NCI-H2107 treated with DMSO at 0.1 percent for 48 hours (cell line): Measurements from ENCODE around the gene SMARCAL1.

Experiments used
- DNase-seq: peaks from one replicate; lab custom pipeline; 2025; ENCODE audit not compliant: unreplicated experiment; lab: John Stamatoyannopoulos, UW

SMARCAL1 gene

GRCh38 chr2:216426938-216427337 is 14.7 kb downstream of the SMARCAL1 start:
- no peak for DNase-seq

DNA sequence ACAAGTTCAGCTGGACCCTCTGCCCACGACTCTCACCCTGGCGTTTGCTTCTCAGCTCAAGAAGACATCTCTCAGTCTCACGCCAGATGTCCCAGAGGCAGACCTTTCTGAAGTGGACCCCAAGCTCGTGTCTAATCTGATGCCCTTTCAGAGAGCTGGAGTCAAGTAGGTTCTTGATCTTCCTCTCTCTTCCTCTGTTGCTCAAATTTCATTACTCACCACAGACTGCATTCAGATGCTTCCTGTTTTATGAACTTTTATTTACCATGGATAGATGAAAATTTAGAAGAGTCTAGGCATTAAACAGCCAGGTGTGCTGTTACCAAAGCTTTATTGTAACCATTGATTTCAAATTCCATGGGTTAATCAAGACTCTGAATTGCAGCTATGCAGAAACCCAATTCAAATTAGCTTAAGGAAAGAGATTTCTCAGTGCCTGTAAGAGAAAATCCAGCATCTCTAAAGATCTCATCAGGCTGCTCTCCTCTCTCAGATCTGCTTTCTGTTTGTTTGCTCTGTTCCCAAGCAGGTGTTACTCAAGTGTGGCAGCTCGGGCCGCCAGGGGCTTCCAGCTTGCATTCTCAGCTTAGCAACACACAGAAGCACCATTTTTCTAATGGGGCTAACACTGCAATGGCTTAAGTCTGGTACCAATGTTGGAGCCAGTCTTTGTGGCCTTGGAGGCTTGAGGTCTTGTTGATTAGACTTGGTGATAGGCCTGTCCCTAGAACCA is 16.5 kb downstream of the SMARCAL1 start:
- DNase-seq = peak; percentile 91

- peak; percentile 43 for DNase-seq
These were observed 17.1 kb downstream of the SMARCAL1 start for GRCh38 chr2:216429428-216429827.

DNA sequence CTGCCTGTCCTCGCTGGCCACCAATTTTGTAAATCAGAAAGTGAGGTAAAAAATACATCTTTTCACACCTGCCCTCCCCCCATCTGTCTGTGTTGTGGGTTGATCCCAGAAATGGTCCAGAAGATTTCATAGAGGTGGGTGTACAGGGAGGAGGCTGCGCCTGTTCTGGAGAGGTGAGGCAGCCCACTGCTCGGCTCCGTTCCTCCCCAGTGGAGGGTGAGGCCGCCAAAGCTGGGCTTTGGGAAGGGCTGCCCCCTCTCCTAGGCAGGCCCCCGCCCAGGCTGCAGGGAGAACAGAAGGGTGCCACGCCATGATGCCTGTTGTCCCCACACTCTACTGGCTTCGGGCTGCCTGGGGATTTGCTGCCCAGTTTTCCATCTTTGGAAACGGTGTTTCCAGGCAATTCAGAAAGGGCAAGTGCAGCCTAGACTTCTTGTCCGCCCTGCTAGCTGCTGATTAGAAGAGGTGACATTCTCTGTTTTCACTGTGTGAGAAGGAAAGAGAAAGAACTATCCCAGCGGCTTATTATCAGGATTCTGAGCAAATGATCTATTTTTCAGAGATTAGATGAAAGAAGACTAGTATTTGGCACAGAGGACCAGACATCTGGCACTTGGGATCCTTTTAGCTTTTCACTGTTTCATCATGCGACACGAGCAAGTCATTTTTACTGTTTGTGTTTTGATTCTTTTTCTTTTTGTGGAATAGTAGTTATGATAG is 18.7 kb downstream of the SMARCAL1 start:
- no peak for DNase-seq

- no peak for DNase-seq
These were observed 19.2 kb downstream of the SMARCAL1 start for GRCh38 chr2:216431531-216431856.

DNA sequence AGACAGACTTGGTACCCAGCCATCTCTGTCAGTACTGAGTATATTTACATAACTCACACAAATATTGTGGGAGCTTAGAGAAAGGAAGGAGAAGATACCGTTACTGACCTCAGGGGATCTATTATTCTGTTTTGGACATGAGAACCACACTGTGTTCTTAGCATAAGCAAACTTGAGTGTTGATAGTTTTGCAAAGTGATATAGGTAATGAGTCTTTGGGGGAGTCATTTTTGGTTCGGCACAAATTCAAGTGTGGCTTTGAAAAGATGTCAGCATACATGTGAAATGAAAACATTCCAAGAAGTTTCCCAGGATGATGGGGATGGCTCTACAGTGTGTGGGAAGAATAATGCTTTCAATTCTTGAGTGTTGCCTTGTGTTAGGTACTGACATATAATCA is 24.1 kb downstream of the SMARCAL1 start:
- DNase-seq = no peak

DNA sequence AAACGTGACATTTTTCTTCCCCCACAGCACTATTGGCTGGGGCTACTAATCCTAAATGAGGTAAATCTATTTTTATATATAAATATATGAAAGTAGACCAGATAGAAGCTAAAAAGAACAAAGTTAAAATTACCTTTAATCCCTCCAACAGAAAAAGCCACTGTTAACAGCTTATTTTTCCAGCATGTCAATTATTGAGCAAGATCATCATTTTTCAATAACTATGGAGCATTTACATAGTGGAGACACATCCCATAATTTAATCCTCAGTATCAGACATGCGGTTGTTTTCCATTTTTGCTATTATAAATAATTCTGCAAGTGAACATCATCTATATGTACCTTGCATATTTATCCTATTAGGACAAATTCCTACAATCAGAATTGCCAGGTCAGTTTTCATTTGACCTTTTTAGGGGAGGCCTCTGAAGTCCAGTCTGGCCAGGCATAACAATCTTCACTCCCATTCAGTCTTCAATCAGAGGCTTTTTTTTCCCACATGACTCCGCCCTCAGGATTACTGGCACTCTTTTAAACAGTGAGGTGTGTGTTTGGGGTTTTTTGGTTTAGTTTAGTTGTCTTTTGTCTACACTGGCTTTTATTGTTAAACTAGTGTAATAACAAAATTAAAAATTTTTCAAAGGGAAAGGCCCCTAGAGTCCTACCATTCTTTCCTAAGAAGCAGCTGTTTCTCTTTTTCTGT is 29.2 kb downstream of the SMARCAL1 start:
- no peak for DNase-seq

- no peak for DNase-seq
These were observed 33.2 kb downstream of the SMARCAL1 start for GRCh38 chr2:216445501-216445900.

DNA sequence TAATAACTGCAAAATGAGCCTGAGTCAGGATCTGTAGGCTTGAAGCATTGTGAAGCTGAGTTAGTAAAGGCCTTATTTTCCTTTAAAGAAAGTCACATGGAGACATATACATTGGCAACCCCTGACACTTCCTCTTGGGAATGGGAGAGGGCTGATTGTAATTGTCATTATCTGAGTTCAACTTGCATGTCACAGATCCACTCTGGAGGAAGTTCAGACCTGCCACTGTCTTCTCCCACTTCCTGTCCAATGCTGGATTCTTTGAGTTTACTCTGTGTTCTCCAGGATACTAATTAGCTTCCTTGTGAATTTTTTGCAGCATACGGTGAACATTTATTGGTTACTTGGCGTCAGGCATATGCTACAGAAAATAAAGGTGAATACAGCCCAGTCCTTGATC is 34.1 kb downstream of the SMARCAL1 start:
- no peak for DNase-seq

- no peak for DNase-seq
These were observed 35.0 kb downstream of the SMARCAL1 start for GRCh38 chr2:216447293-216447692.

GRCh38 chr2:216448829-216449228 is 36.5 kb downstream of the SMARCAL1 start:
- no peak for DNase-seq

- no peak for DNase-seq
These were observed 38.1 kb downstream of the SMARCAL1 start for GRCh38 chr2:216450346-216450745.

DNA sequence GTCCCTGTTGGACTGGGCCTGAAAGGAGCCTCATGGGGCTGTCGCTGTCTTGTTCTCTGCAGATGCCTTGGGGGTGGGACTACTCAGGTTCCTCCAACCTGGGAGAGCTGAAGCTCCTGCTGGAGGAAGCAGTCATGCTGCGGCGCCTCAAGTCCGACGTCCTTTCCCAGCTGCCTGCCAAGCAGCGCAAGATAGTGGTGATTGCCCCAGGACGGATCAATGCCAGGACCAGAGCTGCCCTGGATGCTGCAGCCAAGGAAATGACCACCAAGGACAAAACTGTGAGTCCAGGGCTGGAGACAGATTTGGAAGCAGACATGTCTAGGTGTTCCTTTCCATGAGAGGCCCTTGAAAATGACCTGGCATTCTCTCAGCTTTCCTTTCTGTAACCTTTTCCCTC is 38.5 kb downstream of the SMARCAL1 start:
- no peak for DNase-seq

GRCh38 chr2:216453955-216454614 is 41.8 kb downstream of the SMARCAL1 start:
- DNase-seq = no peak

- no peak for DNase-seq
These were observed 50.9 kb downstream of the SMARCAL1 start for GRCh38 chr2:216463148-216463547.

- DNase-seq = no peak
These were observed 51.9 kb downstream of the SMARCAL1 start for GRCh38 chr2:216464104-216464720.

GRCh38 chr2:216465579-216466195 is 53.4 kb downstream of the SMARCAL1 start:
- DNase-seq = no peak

DNA sequence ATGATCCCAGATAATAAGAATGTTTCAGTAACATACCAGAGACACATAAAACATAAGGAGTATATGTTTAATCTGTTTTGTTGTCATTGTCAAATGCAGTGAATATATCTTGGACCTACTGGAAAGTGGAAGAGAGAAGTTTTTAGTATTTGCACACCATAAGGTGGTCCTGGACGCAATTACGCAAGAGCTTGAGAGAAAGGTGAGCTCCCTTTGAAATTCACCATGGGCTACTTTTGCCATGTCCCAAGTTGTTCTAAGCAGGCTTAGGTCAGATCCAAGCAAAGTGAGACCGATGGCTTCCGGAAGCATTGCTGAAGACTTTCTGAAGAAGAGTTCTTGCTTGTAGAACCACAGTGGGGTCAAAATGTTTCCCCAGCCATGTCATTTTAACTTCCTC is 55.6 kb downstream of the SMARCAL1 start:
- DNase-seq = no peak

DNA sequence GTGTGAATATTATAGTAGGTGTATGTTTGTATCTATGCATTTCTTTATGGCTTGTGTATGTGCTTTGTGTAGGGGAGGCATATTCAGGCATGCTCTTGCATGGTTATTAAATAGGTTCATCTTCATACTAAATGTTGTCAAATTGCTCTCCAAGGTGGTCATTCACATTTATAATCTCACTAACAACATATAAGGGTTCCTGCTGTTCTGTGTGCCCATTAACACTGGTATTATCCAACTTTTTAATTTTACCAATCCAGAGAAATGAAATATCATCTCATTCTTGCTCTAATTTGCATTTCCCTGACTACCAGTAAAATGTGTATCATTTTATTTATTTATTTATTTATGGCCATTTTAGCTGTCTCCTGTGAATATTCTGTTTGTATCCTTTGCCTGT is 57.4 kb downstream of the SMARCAL1 start:
- DNase-seq = no peak

GRCh38 chr2:216473187-216473586 is 60.9 kb downstream of the SMARCAL1 start:
- no peak for DNase-seq
